OCI-LY1 (cell line): ENCODE measurements around the gene RELB.
"Not testable (repeated sequence)": the region's sequence is repeated elsewhere in the genome, so short reads cannot be mapped to it uniquely, and the experiment has no call there.

Source experiments
- H2AFZ ChIP-seq: fragments of 200-600 bp; sonication (generic), shearing (Covaris generic); 2 replicates; pipeline ENCODE4 v1.6.0; 2014; ENCODE audit warnings: antibody characterized with exemption, mild to moderate bottlenecking, low read length
- H3F3A ChIP-seq: fragments of 200-600 bp; sonication (generic), shearing (Covaris generic); 2 replicates; pipeline ENCODE4 v1.6.0; 2014; ENCODE audit warnings: mild to moderate bottlenecking, antibody characterized with exemption, low read length, moderate library complexity; ENCODE audit not compliant: insufficient read depth
- H3K27ac ChIP-seq: fragments of 200-600 bp; sonication (generic); 2 replicates; pipeline ENCODE4 v1.5.1; 2014; ENCODE audit warnings: low read length, mixed run types, mild to moderate bottlenecking, low read depth; ENCODE audit not compliant: poor library complexity, severe bottlenecking
- H3K27me3 ChIP-seq: fragments of 200-600 bp; sonication (generic); 2 replicates; pipeline ENCODE4 v1.6.0; 2014; ENCODE audit warnings: antibody characterized with exemption, mild to moderate bottlenecking, low read length, moderate library complexity; ENCODE audit not compliant: insufficient read depth
- H3K36me3 ChIP-seq: fragments of 200-600 bp; sonication (generic); 2 replicates; pipeline ENCODE4 v1.6.1; 2014; ENCODE audit warnings: mild to moderate bottlenecking, antibody characterized with exemption, low read length, moderate library complexity, mixed read lengths; ENCODE audit not compliant: insufficient read depth
- H3K4me1 ChIP-seq: fragments of 200-600 bp; sonication (generic); 2 replicates; pipeline ENCODE4 v1.5.1; 2014; ENCODE audit warnings: mild to moderate bottlenecking, low read length, moderate library complexity; ENCODE audit not compliant: insufficient read depth, severe bottlenecking
- H3K4me2 ChIP-seq: fragments of 200-600 bp; sonication (generic), shearing (Covaris generic); 2 replicates; pipeline ENCODE4 v1.6.1; 2014; ENCODE audit warnings: low read length
- H3K4me3 ChIP-seq: fragments of 200-600 bp; sonication (generic); 2 replicates; pipeline ENCODE4 v1.5.1; 2014; ENCODE audit warnings: low read length, low read depth, mild to moderate bottlenecking, mixed read lengths; ENCODE audit not compliant: poor library complexity, severe bottlenecking
- H3K79me2 ChIP-seq: fragments of 200-600 bp; shearing (Covaris generic); 2 replicates; pipeline ENCODE4 v1.6.1; 2016; ENCODE audit warnings: mixed run types, low read length, mixed read lengths; ENCODE audit not compliant: insufficient read depth
- H3K9ac ChIP-seq: fragments of 200-600 bp; sonication (generic), shearing (Covaris generic); 2 replicates; pipeline ENCODE4 v1.6.1; 2014; ENCODE audit warnings: mild to moderate bottlenecking, low read length, mixed read lengths
- H3K9me2 ChIP-seq: fragments of 200-600 bp; sonication (generic), shearing (Covaris generic); 2 replicates; pipeline ENCODE4 v1.6.1; 2014; ENCODE audit warnings: low read depth, mild to moderate bottlenecking, low read length, mixed read lengths
- H3K9me3 ChIP-seq: fragments of 200-600 bp; shearing (Covaris generic); 2 replicates; pipeline ENCODE4 v1.6.1; 2014; ENCODE audit warnings: low read length, mixed read lengths
- H4K20me1 ChIP-seq: fragments of 200-600 bp; sonication (generic), shearing (Covaris generic); 2 replicates; pipeline ENCODE4 v1.6.0; 2016; ENCODE audit warnings: mild to moderate bottlenecking, low read length; ENCODE audit not compliant: insufficient read depth
- CTCF ChIP-seq: fragments of 200-600 bp; sonication (generic), shearing (Covaris generic); IDR thresholded peaks from 2 replicates; pipeline ENCODE4 v1.5.1; 2017; ENCODE audit warnings: mild to moderate bottlenecking, antibody characterized with exemption, low read length, moderate library complexity, mixed read lengths
- EZH2 ChIP-seq: fragments of 200-600 bp; sonication (generic), shearing (Covaris generic); IDR thresholded peaks from 2 replicates; pipeline ENCODE4 v1.8.0; 2017; ENCODE audit warnings: borderline replicate concordance, mixed run types, mild to moderate bottlenecking, antibody characterized with exemption, low read length, moderate library complexity, mixed read lengths

RELB gene

DNA sequence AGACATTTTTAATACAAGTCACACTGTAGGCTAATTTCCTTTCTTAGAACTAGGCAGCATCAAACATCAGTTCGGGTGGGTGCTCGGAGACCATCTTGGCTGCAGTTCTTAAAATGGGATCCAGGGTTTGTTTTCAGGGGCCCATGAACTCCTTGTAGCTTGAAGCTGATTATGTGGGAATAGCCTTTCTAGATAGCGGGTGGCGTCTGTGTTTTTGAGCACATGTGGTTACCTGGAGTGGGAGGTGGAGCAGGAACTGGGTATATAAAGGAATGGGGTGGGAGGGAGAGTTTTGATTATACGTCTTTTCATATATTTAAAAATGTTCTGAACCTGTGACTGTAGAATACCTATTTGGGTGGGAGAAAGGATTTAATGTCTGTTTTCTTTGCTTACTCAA, 33.1 kb upstream of the RELB start:
- Histone ChIP-seq H3K4me3 (no peak overlapping the region), H3K79me2 (no peaks in the 10 kb centered on the region), H3K4me2 (no peak overlapping the region), H3K9ac (no peak overlapping the region), H3K36me3 (peaks cover 43% of the 10 kb centered on the region), H3K9me2 (no peaks in the 10 kb centered on the region), H3K4me1 (peaks cover 4% of the 10 kb centered on the region), H3K9me3 (no peaks in the 10 kb centered on the region), H3F3A (no peaks in the 10 kb centered on the region), H4K20me1 (no peaks in the 10 kb centered on the region), H3K27ac (no peak overlapping the region), H2AFZ (no peak overlapping the region), H3K27me3 (no peaks in the 10 kb centered on the region)
- TF ChIP-seq CTCF (no peak), EZH2 (no peak)

GRCh38 chr19:44968670-44969069, 32.6 kb upstream of the RELB start:
- no peaks in the 10 kb centered on the region for H4K20me1 ChIP-seq
- peaks cover 5% of the 10 kb centered on the region for H3K4me1 ChIP-seq
- no peak overlapping the region for H2AFZ ChIP-seq
- H3K36me3 ChIP-seq = peaks cover 47% of the 10 kb centered on the region
- no peak overlapping the region for H3K4me3 ChIP-seq
- H3K27ac ChIP-seq = no peak overlapping the region
- H3K9me2 ChIP-seq = no peaks in the 10 kb centered on the region
- no peak overlapping the region for H3K4me2 ChIP-seq
- H3K9ac ChIP-seq = no peak overlapping the region
- TF ChIP-seq CTCF (no peak), EZH2 (no peak)
- no peaks in the 10 kb centered on the region for H3K79me2 ChIP-seq
- H3K9me3 ChIP-seq = no peaks in the 10 kb centered on the region
- no peaks in the 10 kb centered on the region for H3K27me3 ChIP-seq
- H3F3A ChIP-seq = no peaks in the 10 kb centered on the region

DNA sequence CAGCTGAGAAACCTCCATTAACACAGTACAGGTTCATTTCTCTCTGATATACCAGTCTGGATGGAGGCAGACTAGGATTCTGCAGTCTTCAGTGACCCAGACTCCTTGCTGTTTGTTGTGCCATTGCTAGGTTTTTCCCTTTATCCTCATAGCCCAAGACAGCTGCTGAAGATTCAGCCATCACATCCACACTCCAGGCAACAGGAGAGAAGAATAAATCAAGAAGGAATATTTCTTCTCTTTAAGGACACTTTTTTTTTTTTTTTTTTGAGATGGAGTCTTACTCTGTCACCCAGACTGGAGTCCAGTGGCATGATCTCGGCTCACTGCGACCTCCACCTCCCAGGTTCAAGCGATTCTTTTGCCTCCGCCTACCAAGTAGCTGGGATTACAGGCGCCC, 31.8 kb upstream of the RELB start:
- Histone ChIP-seq H3K4me3 (no peak overlapping the region), H3K4me1 (peaks cover 5% of the 10 kb centered on the region), H3K9me3 (no peaks in the 10 kb centered on the region), H3F3A (no peaks in the 10 kb centered on the region), H3K9me2 (no peaks in the 10 kb centered on the region), H3K27me3 (no peaks in the 10 kb centered on the region), H4K20me1 (no peaks in the 10 kb centered on the region), H3K79me2 (no peaks in the 10 kb centered on the region), H3K9ac (no peak overlapping the region), H3K27ac (no peak overlapping the region), H2AFZ (no peak overlapping the region), H3K4me2 (no peak overlapping the region), H3K36me3 (peaks cover 54% of the 10 kb centered on the region)
- TF ChIP-seq EZH2 (no peak), CTCF (no peak)

- H3K4me2 ChIP-seq, H3K27me3 ChIP-seq, H3F3A ChIP-seq, H2AFZ ChIP-seq, H4K20me1 ChIP-seq, H3K4me1 ChIP-seq, H3K9me3 ChIP-seq, H3K27ac ChIP-seq, H3K9ac ChIP-seq, H3K9me2 ChIP-seq, H3K4me3 ChIP-seq, H3K79me2 ChIP-seq: not testable (repeated sequence)
- peaks cover 59% of the 10 kb centered on the region for H3K36me3 ChIP-seq
These were observed 29.8 kb upstream of the RELB start for GRCh38 chr19:44971451-44971850.
